A549 (cell line): ENCODE measurements around the gene SMG6. TPM values are rescaled to one million over a fixed set of nuclear protein-coding genes. Genes with fewer than 3 reads are reported as not detected.
A peak's percentile ranks its signal among the peaks of the same experiment; 100 is the strongest.

Source experiments
- ATAC-seq, 2 experiments: fragments of 200-7000 bp in 1 of 2; fragments of >200 bp in 1 of 2; cut with Nextera tagmentation in 1 of 2; cut with Tn5 transposase in 1 of 2; 3 replicates each; pipeline versions ENCODE4 v1.8.0 to v1.9.1; 2018 to 2020; ENCODE audit warnings: mild to moderate bottlenecking in 1 of 2, moderate library complexity in 1 of 2
- CTCF ChIA-PET: fragments of 300-600 bp; sonication (Branson Sonifier 250); formaldehyde crosslinking; extraction: SDS; loops from one replicate; lab custom pipeline; 2021; ENCODE audit warnings: antibody characterized with exemption, inconsistent platforms; lab: Yijun Ruan, JAX
- POLR2A ChIA-PET: fragments of 350-600 bp; formaldehyde crosslinking; extraction: SDS; loops from one replicate; lab custom pipeline; 2021; ENCODE audit warnings: antibody characterized with exemption, inconsistent platforms; lab: Yijun Ruan, JAX
- DNase-seq, 2 experiments: peaks; one replicate each; pipeline versions ENCODE4 v3.0.0 to v3.0.0-alpha.2; 2011 to 2016; ENCODE audit warnings: low read depth in 1 of 2, low spot score in 1 of 2
- FAIRE-seq: peaks from 2 replicates; lab custom pipeline; 2011; peaks lifted over from hg19 to GRCh38; lab: Jason Lieb, UNC
- H3K27ac ChIP-seq, 2 experiments: fragments of >200 bp; sonication (Bioruptor Twin); formaldehyde crosslinking; 3 replicates each; pipeline ENCODE4 v1.5.1; 2016 to 2017
- H3K4me1 ChIP-seq: fragments of >200 bp; sonication (Bioruptor Twin); formaldehyde crosslinking; 3 replicates; pipeline ENCODE4 v1.6.1; 2016
- H3K4me2 ChIP-seq: fragments of >200 bp; sonication (Bioruptor Twin); formaldehyde crosslinking; 3 replicates; pipeline ENCODE4 v1.6.1; 2016
- H3K4me3 ChIP-seq: fragments of >200 bp; sonication (Bioruptor Twin); formaldehyde crosslinking; 3 replicates; pipeline ENCODE4 v1.5.1; 2016
- H3K9me3 ChIP-seq: fragments of >200 bp; sonication (Bioruptor Twin); formaldehyde crosslinking; 3 replicates; pipeline ENCODE4 v1.6.1; 2016
- BHLHE40 ChIP-seq: IDR thresholded peaks from 2 replicates; pipeline ENCODE4 v1.6.1; 2012; ENCODE audit warnings: low read depth, low read length, inconsistent platforms
- CBX2 ChIP-seq: fragments of 200-600 bp; sonication (generic); IDR thresholded peaks from 2 replicates; pipeline ENCODE4 v1.6.1; 2016; ENCODE audit warnings: low read depth, mild to moderate bottlenecking, borderline replicate concordance
- EHF ChIP-seq: fragments of 250-450 bp; sonication (Bioruptor Pico); IDR thresholded peaks from 2 replicates; pipeline ENCODE4 v1.5.0; 2020; ENCODE audit warnings: mild to moderate bottlenecking
- EP300 ChIP-seq, 2 experiments: fragments of >200 bp; sonication (Bioruptor Twin); formaldehyde crosslinking; IDR thresholded peaks; 2 replicates in 1 of 2; 3 replicates in 1 of 2; pipeline ENCODE4 v1.6.1; 2016 to 2017
- FOSL2 ChIP-seq, 2 experiments: fragments of 450-650 bp in 1 of 2; fragments of >200 bp in 1 of 2; sonication (Bioruptor Twin) in 1 of 2; formaldehyde crosslinking; IDR thresholded peaks; 2 replicates each; pipeline versions ENCODE4 v1.5.0 to v1.6.1; 2016 to 2020; ENCODE audit warnings: mild to moderate bottlenecking in 1 of 2, moderate library complexity in 1 of 2
- JUNB ChIP-seq: fragments of >200 bp; sonication (Bioruptor Twin); formaldehyde crosslinking; IDR thresholded peaks from 2 replicates; pipeline ENCODE4 v1.6.1; 2016
- MYC ChIP-seq: IDR thresholded peaks from 2 replicates; pipeline ENCODE4 v1.6.1; 2012; ENCODE audit warnings: mild to moderate bottlenecking, inconsistent platforms, low read length, improper control_type of control experiment, borderline replicate concordance
- NFE2L2 ChIP-seq: fragments of 150-350 bp; conservative IDR thresholded peaks from 2 replicates; pipeline ENCODE4 v1.6.1; 2014; ENCODE audit warnings: low read length
- NPAS2 ChIP-seq: fragments of 250-450 bp; sonication (Bioruptor Pico); IDR thresholded peaks from 2 replicates; pipeline ENCODE4 v1.8.0; 2022; ENCODE audit warnings: mild to moderate bottlenecking, moderate library complexity, borderline replicate concordance
- RFX5 ChIP-seq: fragments of 450-650 bp; IDR thresholded peaks from 2 replicates; pipeline ENCODE4 v1.7.1; 2014; ENCODE audit warnings: antibody characterized with exemption, mild to moderate bottlenecking, moderate library complexity
- RNF2 ChIP-seq: fragments of 200-600 bp; sonication (generic); IDR thresholded peaks from 2 replicates; pipeline ENCODE4 v1.6.1; 2016; ENCODE audit warnings: low read depth, mild to moderate bottlenecking, antibody characterized with exemption, moderate library complexity, borderline replicate concordance
- TFCP2L1 ChIP-seq: fragments of 250-450 bp; sonication (Bioruptor Pico); IDR thresholded peaks from 2 replicates; pipeline ENCODE4 v1.5.0; 2021; ENCODE audit warnings: mild to moderate bottlenecking
- TP53 ChIP-seq: fragments of 250-450 bp; sonication (Bioruptor Pico); IDR thresholded peaks from 2 replicates; pipeline ENCODE4 v1.5.0; 2021; ENCODE audit warnings: mild to moderate bottlenecking, moderate library complexity
- ZC3H11A ChIP-seq: fragments of 450-650 bp; IDR thresholded peaks from 2 replicates; pipeline ENCODE4 v1.6.1; 2014; ENCODE audit warnings: antibody characterized with exemption, mild to moderate bottlenecking
- ZNF302 ChIP-seq: fragments of 250-450 bp; sonication (Bioruptor Pico); IDR thresholded peaks from 2 replicates; pipeline ENCODE4 v1.9.0; 2021; ENCODE audit warnings: inconsistent platforms, mild to moderate bottlenecking, moderate library complexity
- WGBS: methylation state at CpG from one replicate; pipeline ENCODE4 v1.1.6; 2017; ENCODE audit errors: missing lambda C conversion rate; 5-methylcytosine and 5-hydroxymethylcytosine counted together
- polyA plus RNA-seq, 4 experiments: library from polyadenylated mRNA; depleted of rRNA in 3 of 4; stranded (reverse); fragments of >200 nt; fragmentation: RNase III in 1 of 4; extraction: RNeasy Plus Mini Kit Qiagen cat#74134 plus additional on column Dnase treatment in 1 of 4; gene quantifications; 2 replicates in 3 of 4; 3 replicates in 1 of 4; pipeline ENCODE4 v1.2.3, GENCODE V29; 2011 to 2017
- TF ChIP-seq, protein P1 (sequence below): IDR thresholded peaks from 2 replicates; pipeline ENCODE4 v1.6.1; 2012
- TF ChIP-seq, protein P2 (sequence below): fragments of >200 bp; sonication (Bioruptor Twin); formaldehyde crosslinking; IDR thresholded peaks from 2 replicates; pipeline ENCODE4 v1.6.1; 2016
- TF ChIP-seq, protein P3 (sequence below): fragments of 200-600 bp; sonication (generic); IDR thresholded peaks from 2 replicates; pipeline ENCODE4 v1.6.1; 2016; ENCODE audit warnings: antibody characterized with exemption, mild to moderate bottlenecking, moderate library complexity

Gene SMG6
- polyA plus RNA-seq, 2 of the 4 experiments (the other 2 are of a cell fraction), result 4.7 to 17.0 TPM

DNA sequence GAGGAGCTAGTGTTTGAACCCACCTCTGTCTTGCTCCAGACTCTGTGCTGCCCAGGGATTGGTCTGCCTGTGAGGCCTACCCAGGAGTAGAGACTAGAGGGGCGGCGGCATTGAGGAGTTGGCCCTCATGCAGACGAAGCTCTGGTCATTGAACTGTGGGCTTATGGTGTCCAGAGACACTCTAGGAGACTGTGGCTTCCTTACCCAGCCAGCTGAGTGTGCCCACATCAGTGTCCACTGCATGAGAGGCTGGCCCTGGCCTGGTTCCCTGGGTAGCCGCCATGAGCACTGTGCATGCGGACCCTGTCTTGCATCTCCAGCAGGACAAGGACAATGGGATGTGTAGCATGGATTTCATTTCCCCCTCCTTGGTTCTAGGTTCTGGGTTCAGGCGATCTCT is 47.7 kb upstream of the SMG6 start:
- POLR2A ChIA-PET, result no interaction called here
- ATAC-seq, result no peak

GRCh38 chr17:2347805-2348685 is 44.5 kb upstream of the SMG6 start:
- ATAC-seq (peak; percentile 78 to 87), DNase-seq (peak; percentile 47 to 84), FAIRE-seq (no peak)
- Histone ChIP-seq H3K9me3 (no peaks in the 10 kb centered on the region), H3K27ac (peak overlapping the region; percentile 14 to 77; a peak in 4 of 6 replicates), H3K4me2 (peak overlapping the region; percentile 46), H3K4me3 (no peak overlapping the region), H3K4me1 (peaks cover 14% of the 10 kb centered on the region)
- POLR2A ChIA-PET, result interaction anchor here (1.0 to 1.8 kb wide), 2 partner anchors 11 to 44 kb away, joined by 6 to 26 read pairs; partner anchors contain the start of genes SGSM2, SMG6, SRR and TSR1
- CTCF ChIA-PET, result interaction anchor here (0.5 to 13.0 kb wide), 12 partner anchors 10 to 310 kb away, joined by 3 to 216 read pairs (median 6); partner anchors contain the start of genes HIC1, SGSM2 and TSR1
- WGBS, result 66% methylated on average over 11 of the region's 11 CpGs
- TF ChIP-seq MYC (no peak), RFX5 (peak; percentile 95)

More for the DNA sequence above, 47.7 kb upstream of the SMG6 start:
- Histone ChIP-seq H3K4me3 (no peak overlapping the region), H3K4me2 (no peak overlapping the region)
- TF ChIP-seq CBX2, result no peak
- no peak for TF ChIP-seq NFE2L2
- no peak for TF ChIP-seq TP53 (CRISPR knock-in tag)
- no peak for TF ChIP-seq RNF2
- no peak for TF ChIP-seq ZC3H11A
- no peak for TF ChIP-seq BHLHE40
- no peak for TF ChIP-seq ZNF302 (CRISPR knock-in tag)
- TF ChIP-seq EP300 (IDR thresholded peaks at IDR 0.05), result no peak
- no peak for TF ChIP-seq RFX5
- TF ChIP-seq EHF (CRISPR knock-in tag), result no peak
- TF ChIP-seq, protein P1, sequence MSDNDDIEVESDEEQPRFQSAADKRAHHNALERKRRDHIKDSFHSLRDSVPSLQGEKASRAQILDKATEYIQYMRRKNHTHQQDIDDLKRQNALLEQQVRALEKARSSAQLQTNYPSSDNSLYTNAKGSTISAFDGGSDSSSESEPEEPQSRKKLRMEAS, result no peak
- no peak for TF ChIP-seq TFCP2L1 (CRISPR knock-in tag)
- no peak for TF ChIP-seq NPAS2
- TF ChIP-seq, protein P2, sequence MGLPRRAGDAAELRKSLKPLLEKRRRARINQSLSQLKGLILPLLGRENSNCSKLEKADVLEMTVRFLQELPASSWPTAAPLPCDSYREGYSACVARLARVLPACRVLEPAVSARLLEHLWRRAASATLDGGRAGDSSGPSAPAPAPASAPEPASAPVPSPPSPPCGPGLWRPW, result no peak
- TF ChIP-seq, protein P3, sequence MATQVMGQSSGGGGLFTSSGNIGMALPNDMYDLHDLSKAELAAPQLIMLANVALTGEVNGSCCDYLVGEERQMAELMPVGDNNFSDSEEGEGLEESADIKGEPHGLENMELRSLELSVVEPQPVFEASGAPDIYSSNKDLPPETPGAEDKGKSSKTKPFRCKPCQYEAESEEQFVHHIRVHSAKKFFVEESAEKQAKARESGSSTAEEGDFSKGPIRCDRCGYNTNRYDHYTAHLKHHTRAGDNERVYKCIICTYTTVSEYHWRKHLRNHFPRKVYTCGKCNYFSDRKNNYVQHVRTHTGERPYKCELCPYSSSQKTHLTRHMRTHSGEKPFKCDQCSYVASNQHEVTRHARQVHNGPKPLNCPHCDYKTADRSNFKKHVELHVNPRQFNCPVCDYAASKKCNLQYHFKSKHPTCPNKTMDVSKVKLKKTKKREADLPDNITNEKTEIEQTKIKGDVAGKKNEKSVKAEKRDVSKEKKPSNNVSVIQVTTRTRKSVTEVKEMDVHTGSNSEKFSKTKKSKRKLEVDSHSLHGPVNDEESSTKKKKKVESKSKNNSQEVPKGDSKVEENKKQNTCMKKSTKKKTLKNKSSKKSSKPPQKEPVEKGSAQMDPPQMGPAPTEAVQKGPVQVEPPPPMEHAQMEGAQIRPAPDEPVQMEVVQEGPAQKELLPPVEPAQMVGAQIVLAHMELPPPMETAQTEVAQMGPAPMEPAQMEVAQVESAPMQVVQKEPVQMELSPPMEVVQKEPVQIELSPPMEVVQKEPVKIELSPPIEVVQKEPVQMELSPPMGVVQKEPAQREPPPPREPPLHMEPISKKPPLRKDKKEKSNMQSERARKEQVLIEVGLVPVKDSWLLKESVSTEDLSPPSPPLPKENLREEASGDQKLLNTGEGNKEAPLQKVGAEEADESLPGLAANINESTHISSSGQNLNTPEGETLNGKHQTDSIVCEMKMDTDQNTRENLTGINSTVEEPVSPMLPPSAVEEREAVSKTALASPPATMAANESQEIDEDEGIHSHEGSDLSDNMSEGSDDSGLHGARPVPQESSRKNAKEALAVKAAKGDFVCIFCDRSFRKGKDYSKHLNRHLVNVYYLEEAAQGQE, result no peak
- TF ChIP-seq, all 56 proteins: peak for 0
- no peak for FAIRE-seq
- H3K4me1 ChIP-seq, result peaks cover 19% of the 10 kb centered on the region
- DNase-seq, result no peak
- no peak overlapping the region for H3K27ac ChIP-seq
- 98% methylated on average over 6 of the region's 6 CpGs for WGBS
- CTCF ChIA-PET, result interaction anchor here (0.6 to 13.0 kb wide), 8 partner anchors 14 to 297 kb away, joined by 3 to 216 read pairs (median 4); partner anchors contain the start of genes SGSM2, SMG6, SRR and TSR1
- H3K9me3 ChIP-seq, result no peaks in the 10 kb centered on the region

DNA sequence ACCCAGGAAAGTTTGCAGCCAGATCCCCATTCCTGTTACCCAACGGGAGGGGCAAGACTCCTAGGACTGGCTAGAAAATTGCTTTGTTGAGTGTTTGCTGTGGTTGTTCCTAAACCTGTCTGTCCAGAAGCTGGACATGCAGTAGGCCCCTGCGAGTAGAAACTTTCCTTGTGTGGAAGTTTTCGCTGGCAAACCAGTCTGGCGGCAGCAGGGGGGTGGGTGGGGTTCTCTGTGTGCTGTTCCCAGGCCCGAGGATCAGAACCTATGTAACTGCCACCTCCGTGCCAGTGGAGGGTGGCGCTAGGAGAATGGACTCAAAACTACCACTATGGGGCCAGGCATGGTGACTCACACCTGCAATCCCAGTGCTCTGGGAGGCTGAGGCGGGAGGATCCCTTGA is 42.9 kb upstream of the SMG6 start:
- WGBS, result 81% methylated on average over 6 of the region's 8 CpGs
- H3K4me1 ChIP-seq, result peaks cover 14% of the 10 kb centered on the region
- no peak overlapping the region for H3K4me2 ChIP-seq
- DNase-seq (no peak), FAIRE-seq (no peak), ATAC-seq (no peak)
- 0 out of 6 replicates have a peak overlapping the region, but pooled peaks of 1 of the 2 experiments have one; percentile 35 for H3K27ac ChIP-seq
- no peak for TF ChIP-seq JUNB
- TF ChIP-seq FOSL2 (IDR thresholded peaks at IDR 0.05), result no peak
- 0 out of 2 replicates have a peak, but pooled peaks have one; percentile 8 for TF ChIP-seq FOSL2 (CRISPR knock-in tag; IDR thresholded peaks at IDR 0.05)
- POLR2A ChIA-PET, result interaction anchor here (1.3 kb wide), 1 partner anchor 9 kb away, joined by 3 read pairs; the partner anchor contains the start of gene SGSM2
- CTCF ChIA-PET, result interaction anchor here (0.7 to 13.0 kb wide), 7 partner anchors 10 to 653 kb away, joined by 4 to 216 read pairs (median 8); partner anchors contain the start of genes SGSM2 and TSR1
- no peaks in the 10 kb centered on the region for H3K9me3 ChIP-seq
- no peak overlapping the region for H3K4me3 ChIP-seq
